Measurements from ENCODE around the gene TUBB.
"Not testable (repeated sequence)": the region's sequence is repeated elsewhere in the genome, so short reads cannot be mapped to it uniquely, and the experiment has no call there.

The TUBB gene

DNA sequence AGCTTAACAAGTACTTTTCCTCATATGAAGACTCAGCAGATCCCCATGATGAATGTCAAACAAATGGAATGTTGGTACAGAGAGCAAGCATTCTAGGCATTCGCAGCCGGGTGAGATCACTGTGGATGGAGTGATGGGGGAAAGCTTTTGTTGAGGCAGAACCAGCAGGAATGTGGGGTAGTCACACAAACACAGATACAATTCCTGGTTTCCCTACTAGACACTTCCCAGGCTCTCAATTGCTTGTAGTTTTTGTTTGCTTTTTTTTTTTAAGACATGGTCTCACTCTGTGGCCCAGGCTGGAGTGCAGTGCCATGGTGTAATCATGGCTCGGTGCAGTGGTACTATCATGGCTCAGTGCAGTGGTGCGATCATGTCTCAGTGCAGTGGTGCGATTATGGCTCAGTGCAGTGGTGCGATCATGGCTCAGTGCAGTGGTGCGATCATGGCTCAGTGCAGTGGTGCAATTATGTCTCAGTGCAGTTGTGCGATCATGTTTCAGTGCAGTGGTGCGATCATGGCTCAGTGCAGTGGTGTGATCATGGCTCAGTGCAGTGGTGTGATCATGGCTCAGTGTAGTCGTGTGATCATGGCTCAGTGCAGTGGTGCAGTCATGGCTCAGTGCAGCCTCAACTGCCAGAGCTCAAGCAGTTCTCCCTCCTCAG lies 39.6 kb downstream of the TUBB start:
- no peak for DNase-seq (ENCODE audit: low read depth in 2 of 2)

DNA sequence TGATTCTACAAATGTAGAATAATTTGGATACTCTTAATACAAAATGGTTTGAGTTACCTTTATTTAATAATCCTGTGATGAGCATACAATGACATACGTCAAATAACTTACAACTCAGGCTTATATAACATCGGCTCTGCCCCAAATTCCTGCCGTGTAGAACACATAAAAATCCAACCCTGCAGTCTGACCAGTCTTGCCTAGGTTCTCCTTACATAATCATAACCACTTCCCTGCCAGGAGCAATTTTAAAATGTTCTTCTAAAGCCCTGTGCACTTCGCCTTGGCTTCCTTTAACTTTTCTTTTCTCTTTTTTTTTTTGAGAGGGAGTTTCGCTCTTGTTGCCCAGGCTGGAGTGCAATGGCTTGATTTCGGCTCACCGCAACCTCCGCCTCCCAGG lies 40.4 kb downstream of the TUBB start:
- DNase-seq (ENCODE audit: low read depth in 2 of 2), result no peak

DNA sequence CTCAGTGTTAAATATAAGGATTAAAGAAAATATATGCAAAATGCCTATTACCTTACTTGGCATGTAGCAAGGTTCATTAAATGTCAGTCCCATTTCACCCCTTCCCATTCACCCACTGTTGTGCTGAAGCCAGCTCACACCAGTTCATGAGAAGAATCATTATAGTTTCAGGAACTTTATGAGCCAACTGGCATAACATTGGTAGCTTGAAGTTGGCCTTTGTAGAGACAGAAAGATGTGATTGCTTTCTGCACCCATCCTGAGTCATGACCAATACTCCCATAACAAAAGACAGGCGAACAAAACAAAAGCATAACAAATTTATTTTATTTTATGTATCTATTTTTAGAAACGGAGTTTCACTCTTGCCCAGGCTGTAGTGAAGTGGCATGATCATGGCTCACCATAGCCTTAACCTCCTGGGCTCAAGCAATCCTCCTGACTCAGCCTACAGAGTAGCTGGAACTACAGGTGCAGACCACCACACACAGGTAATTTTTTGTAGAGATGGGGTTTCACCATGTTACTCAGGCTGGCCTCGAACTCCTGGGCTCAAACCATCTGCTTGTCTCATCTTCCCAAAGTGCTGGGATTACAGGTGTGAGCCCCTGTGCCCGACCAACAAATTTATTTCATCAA lies 41.8 kb downstream of the TUBB start:
- DNase-seq (ENCODE audit: low read depth in 2 of 2), result no peak

DNA sequence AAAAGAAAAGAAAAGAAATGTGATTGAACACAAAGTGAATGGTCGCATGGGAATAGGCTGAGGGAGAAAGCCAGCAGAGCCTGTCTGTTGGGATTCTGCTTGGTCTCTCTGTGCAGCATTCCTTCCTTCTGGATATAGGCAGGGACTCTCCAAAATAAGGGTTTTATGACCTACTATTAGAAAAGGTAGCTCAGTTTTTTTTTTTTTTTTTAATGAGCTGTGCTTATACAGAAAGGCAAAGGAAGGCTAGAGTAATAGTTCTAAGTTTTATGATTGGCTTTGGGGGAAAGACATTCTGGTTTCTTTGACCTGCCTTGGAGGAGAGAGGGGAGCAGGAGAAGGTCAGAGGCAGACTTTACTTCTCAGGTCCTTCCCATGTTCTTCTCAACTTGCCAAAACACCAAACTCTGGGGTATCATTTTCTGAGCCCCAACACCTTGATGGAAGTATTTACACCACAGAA lies 43.0 kb downstream of the TUBB start:
- DNase-seq (ENCODE audit: low read depth in 2 of 2), result no peak

DNA sequence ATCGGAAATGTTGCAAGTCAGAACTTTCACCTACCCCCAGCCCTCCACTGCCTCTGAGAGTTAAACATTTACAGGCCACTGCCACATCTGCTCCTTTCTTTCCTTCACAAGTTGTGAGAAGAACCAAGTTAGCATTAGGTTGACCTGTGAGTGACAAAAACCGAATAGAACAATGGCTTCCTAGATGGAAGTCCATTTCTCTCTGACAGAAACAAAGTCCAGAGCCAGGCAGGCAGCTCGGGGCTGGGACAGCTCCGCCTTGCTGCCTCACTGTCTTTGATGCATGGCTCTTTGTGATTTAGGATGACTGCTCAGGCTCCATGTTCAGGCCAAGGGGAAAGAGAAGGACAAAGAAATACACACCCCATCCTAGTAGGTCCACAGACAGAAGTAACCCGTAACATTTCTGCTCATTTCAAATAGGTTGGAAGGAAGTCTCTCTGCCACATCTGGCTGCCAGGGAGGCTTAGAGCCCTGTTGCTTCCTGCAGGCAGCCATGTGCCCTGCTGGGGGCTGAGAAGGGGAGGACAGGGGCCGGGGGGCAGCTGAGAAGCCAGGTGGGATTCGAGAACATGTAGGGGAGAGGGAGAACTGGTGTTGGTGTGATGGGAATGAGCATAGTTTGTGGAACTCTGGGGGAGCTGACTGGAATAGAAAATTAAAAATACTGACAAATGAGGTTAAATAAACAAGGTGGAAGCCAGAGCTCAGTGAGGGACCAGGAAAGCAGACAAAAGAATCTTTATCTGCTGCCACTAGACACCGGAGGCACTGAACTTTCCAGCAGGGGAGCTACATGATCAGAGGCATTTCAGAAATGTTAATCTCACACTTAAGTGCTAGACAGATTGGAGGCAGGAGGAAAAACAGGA lies 43.7 kb downstream of the TUBB start:
- DNase-seq (ENCODE audit: low read depth in 2 of 2), result no peak

DNA sequence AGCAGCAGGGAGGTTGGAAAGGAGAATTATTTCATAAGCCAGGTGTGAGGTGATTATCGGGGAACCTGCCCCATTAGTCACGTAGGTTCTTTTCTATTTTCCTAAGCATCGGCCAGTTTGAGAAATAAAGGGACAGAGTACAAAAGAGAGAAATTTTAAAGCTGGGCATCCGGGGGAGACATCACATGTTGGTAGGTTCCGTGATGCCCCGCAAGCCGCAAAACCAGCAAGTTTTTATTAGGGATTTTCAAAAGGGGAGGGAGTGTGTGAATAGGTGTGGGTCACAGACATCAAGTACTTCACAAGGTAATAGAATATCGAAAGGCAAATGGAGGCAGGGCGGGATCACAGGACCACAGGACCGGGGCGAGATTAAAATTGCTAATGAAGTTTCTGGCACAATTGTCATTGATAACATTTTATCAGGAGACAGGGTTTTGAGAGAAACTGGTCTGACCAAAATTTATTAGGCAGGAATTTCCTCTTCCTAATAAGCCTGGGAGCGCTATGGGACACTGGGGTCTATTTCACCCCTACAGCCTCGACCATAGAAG lies 44.4 kb downstream of the TUBB start:
- not testable (repeated sequence) for DNase-seq (ENCODE audit: low read depth in 2 of 2)

DNA sequence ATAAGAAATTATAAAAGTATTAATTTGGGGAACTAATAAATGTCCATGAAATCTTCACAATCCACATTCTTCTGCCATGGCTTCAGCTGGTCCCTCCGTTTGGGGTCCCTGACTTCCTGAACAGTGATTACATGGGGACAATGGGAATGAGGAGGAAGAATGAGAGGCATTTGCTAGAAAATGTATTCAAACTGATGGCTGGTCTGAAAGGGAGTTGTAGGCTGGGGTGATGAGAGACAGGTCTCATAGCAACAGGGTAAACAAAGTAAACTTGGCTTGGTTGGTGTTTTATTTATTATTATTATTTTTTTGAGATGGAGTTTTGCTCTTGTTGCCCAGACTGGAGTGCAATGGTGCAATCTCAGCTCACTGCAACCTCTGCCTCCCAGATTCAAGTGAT lies 45.3 kb downstream of the TUBB start:
- DNase-seq (ENCODE audit: low read depth in 2 of 2), result not testable (repeated sequence)

DNA sequence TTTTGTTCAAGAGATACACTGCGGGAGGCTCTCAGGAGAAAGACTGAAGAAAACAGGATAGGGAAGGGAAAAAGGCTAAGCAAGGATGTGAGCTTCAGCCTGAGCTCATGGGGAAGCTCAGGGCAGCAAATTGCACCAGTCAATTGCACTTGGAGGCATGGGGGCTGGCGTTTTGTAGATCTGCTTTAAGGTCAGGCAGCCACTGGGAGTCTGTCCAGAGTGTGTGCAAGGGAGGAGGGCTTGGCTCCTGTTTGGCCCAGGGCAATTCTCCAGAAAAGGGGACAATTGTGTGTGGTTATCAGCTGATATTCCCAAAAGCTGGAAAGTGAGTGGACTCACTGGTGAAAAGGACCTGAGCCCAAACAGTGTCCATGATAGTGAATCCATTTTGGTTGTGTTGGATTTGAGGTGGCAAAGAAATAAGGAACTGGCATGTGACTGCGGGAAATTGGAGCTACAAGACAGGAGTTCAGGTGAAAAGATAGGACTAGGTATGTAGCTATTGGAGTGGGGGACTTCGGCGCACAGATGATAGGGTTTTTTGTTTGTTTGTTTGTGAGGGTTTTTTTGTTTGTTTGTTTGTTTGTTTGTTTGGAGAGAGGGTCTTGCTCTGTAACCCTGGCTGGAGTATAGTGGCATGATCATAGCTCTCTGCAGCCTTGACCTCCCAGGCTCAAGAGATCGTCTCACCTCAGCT lies 46.5 kb downstream of the TUBB start:
- no peak for DNase-seq (ENCODE audit: low read depth in 2 of 2)

DNA sequence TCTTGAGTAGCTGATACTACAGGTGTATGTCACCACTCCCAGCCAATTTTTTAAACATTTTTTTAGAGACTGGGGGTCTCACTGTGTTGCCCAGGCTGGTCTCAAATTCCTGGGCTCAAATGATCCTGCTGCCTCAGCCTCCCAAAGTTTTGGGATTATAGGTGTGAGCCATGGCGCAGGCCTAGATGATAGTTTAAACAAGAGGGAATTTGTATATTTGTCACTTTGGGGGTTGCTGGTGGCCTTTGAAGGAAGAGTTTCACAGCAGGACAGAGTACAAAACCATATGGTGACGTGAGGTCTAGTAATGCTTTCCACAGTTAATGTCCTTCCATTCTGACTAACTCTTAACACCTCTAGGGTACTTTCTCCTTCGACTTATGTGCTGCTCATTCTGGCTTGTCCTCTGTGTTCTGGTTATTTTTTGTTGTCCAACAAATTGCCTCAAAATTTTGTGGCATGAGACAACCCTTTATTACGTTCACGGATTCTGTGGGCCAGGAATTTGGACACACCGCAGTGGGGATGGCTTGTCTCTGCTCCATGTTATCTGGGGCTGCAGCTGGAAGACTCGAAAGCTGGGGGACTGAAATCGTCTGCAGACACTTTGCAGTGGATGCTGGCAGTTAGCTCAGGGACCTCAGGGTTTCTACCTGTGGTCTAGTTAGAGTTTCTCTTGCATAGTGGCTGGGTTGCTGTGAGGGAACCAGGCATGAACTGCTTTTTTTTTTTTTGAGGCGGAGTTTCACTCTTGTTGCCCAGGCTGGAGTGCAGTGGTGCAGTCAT lies 47.2 kb downstream of the TUBB start:
- no peak for DNase-seq (ENCODE audit: low read depth in 2 of 2)

DNA sequence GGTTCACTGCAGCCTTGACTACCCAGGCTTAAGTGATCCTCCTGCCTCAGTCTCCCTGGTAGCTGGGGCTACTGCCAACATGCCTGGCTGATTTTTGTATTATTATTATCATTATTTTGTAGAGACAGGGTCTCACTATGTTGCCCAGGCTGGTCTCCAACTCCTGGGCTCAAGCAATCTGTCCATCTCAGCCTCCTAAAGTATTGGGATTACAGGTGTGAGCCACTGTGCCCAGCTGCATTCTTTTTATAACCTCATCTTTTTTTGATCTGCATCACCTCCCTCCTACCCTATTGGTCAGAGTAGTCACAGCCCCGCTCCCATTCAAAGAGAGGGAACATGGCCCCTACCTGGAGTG lies 47.8 kb downstream of the TUBB start:
- DNase-seq (ENCODE audit: low read depth in 2 of 2), result no peak

DNA sequence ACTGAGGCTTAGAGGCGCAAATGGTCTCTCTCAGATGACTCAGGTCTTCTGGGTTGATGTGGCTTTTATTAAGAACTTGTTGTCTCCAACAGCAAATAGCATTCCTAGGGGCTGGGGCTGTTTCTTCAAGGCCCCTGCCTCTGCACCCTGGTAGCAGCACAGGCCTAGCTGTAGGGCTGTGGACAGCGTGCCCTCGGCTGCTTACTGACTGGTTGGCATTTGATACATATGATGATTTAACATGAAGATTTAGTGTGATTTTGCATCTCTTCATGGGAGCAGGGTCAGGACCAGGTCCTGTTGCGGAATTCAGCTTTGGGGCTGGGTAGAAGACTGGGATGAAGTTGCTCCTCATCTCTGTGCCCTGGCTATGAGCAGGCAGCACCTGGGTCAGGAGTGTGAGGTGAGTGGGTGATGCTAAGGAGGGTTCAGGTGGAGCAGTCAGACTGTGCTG lies 48.5 kb downstream of the TUBB start:
- peak in 1 of 2 donors; percentile 13 for DNase-seq (ENCODE audit: low read depth in 2 of 2)

DNA sequence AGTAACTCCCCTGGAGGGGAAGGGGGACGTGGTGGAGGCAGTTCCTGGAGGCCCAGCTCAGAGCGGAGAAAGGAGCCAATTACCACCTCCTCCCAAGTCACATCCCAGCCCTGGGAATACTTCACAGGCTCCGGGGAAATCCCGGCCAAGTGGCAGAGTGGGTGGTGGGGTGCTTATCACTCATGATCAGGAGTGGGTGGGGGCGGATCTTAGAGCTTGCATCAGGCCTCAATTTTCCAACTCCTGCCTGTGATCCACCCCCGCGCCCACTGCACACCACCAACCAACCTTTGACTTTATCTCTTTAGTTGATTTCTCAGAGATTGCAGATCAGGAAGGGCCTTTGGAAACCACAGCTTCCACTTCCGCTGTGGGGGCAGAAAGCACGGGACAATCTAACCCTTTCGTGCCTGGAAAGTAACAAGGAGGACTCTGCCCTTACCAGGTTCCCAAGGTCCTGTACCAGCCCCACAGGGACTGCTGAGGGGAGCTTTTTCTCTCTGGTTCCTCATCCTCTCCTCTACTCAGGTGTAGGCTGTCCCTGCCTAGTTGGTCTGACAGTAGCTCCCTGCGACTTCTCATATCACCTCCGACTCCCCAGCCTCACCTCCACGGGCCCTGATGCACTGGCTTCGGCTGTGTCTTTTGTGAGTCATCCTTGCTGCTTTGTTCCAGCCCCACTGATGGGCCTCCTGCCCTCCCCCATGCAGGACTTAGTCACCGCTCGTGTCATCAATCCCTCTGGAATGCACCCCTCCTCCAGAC lies 49.1 kb downstream of the TUBB start:
- peak; percentile 74 to 83 for DNase-seq (ENCODE audit: low read depth in 2 of 2)

DNA sequence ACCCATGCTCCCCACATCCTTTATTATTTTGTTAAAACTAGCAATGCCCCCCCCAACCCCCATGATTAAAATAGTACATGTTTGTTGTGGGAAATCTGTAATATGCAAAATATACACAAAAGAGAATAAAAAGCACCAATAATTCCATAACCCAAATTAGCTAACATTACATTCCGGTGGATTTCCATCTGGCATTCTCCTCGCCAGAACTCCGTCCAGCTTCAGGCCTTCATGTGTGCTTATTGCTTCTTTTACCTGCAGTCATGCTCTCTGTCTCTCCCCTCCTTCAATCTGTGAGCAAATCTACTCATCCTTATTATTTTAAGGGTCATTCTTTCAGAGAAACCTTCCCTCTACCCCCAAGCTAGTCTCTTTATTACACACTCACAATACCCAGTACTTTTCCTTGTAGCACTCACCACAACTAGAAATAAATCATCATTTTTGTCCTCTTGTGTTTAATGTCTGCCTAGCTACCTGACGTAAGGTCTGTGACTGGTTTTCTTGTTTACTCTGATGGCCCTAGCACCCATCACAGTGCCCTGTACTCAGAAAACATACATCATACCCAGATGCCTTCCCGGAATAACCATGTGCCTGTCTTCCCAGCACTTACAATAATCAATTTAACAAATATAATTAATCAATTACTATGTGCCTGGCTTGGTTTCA lies 49.8 kb downstream of the TUBB start:
- no peak for DNase-seq (ENCODE audit: low read depth in 2 of 2)

DNA sequence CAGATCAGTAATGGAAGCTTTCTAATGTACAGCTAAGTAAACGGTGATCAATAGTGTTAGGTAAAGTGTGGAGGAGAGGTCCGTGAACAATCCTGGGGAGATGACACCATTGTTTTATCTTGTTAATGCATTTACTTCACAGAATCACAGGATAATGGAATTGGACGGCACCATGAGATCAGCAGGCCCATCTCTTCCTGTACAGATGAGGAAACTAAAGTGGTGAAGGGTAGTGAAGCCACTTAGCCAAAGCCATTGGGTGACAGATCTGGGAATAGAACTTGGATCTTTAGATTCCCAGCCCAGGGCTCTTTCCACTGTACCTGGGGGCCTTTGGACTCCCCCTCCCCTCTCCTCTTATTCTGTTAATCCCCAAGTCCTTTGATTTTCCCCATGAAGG lies 50.4 kb downstream of the TUBB start:
- DNase-seq (ENCODE audit: low read depth in 2 of 2), result no peak

DNA sequence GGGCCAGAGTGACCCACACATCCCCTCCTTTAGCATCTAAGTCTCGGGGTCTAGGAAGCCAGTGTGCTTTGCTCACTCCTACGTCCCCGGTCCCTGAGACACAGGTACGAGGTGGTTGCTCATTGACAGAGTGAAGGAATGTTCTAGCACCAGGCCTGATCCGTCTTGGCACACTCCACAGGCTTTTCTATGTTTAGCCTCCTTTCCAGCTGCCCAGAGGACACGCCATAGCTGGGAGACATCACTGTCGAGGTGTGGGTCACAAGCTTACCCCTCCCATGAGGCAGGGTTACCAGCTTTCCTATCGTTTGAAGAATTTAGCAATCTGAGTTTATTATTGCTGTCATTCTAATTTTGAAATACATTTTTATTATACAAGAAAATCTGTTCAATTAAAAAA lies 54.5 kb downstream of the TUBB start:
- no peak for DNase-seq (ENCODE audit: low read depth in 2 of 2)
